Measurements from ENCODE around the gene TMEM250. TPM values are rescaled to one million over a fixed set of nuclear protein-coding genes. Genes with fewer than 3 reads are reported as not detected.

TMEM250 gene
- total and polyA plus RNA-seq, 4 donors = 6.7 to 19.5 (median 17.2) TPM

GRCh38 chr9:136105398-136106135 is 13.1 kb downstream of the TMEM250 start:
- Histone ChIP-seq H3K4me1 (ENCODE audit: control insufficient read depth in 4 of 4, insufficient read depth in 4 of 4, low read length in 3 of 4) (peaks cover 12 to 25% (median 14%) of the 10 kb centered on the region in 4 donors), H3K36me3 (ENCODE audit: control insufficient read depth in 4 of 4, insufficient read depth in 3 of 4, low read depth in 1 of 4, low read length in 3 of 4) (no peaks in the 10 kb centered on the region), H3K4me3 (ENCODE audit: low read depth in 1 of 3, low read length in 3 of 3) (no peak overlapping the region), H3K9ac (ENCODE audit: low read depth in 1 of 2, low read length in 2 of 2) (no peak overlapping the region), H3K9me3 (ENCODE audit: control insufficient read depth in 4 of 4, low read length in 3 of 4) (no peaks in the 10 kb centered on the region), H3K27me3 (ENCODE audit: control insufficient read depth in 4 of 4, insufficient read depth in 4 of 4, low read length in 3 of 4) (no peaks in the 10 kb centered on the region), H3K27ac (ENCODE audit: low read depth in 1 of 2, low read length in 2 of 2) (no peak overlapping the region)
- TF ChIP-seq REST (IDR thresholded peaks at IDR 0.05) (no peak), YY1 (IDR thresholded peaks at IDR 0.05) (no peak), SP1 (IDR thresholded peaks at IDR 0.05) (no peak), EGR1 (IDR thresholded peaks at IDR 0.05; ENCODE audit: low read depth in 2 of 2) (no peak), HNF4A (conservative IDR thresholded peaks at IDR 0.05) (no peak), RAD21 (IDR thresholded peaks at IDR 0.05) (no peak), FOXA2 (IDR thresholded peaks at IDR 0.05) (no peak), NR2F2 (IDR thresholded peaks at IDR 0.05) (no peak)
- TF ChIP-seq, protein P1, sequence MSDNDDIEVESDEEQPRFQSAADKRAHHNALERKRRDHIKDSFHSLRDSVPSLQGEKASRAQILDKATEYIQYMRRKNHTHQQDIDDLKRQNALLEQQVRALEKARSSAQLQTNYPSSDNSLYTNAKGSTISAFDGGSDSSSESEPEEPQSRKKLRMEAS (IDR thresholded peaks at IDR 0.05) = no peak
- TF ChIP-seq, protein P2, sequence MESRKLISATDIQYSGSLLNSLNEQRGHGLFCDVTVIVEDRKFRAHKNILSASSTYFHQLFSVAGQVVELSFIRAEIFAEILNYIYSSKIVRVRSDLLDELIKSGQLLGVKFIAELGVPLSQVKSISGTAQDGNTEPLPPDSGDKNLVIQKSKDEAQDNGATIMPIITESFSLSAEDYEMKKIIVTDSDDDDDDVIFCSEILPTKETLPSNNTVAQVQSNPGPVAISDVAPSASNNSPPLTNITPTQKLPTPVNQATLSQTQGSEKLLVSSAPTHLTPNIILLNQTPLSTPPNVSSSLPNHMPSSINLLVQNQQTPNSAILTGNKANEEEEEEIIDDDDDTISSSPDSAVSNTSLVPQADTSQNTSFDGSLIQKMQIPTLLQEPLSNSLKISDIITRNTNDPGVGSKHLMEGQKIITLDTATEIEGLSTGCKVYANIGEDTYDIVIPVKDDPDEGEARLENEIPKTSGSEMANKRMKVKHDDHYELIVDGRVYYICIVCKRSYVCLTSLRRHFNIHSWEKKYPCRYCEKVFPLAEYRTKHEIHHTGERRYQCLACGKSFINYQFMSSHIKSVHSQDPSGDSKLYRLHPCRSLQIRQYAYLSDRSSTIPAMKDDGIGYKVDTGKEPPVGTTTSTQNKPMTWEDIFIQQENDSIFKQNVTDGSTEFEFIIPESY (IDR thresholded peaks at IDR 0.05) = no peak
- no peak for DNase-seq (ENCODE audit: low spot score)
- WGBS = 70% methylated on average over 17 of the region's 17 CpGs

- no peak overlapping the region for H3K27ac ChIP-seq (ENCODE audit: low read depth in 1 of 2, low read length in 2 of 2)
Measured at GRCh38 chr9:136104916-136105315, 13.8 kb downstream of the TMEM250 start.

More at GRCh38 chr9:136104916-136105315, 13.8 kb downstream of the TMEM250 start:
- no peak overlapping the region for H3K9ac ChIP-seq (ENCODE audit: low read depth in 1 of 2, low read length in 2 of 2)
- no peaks in the 10 kb centered on the region for H3K36me3 ChIP-seq (ENCODE audit: control insufficient read depth in 4 of 4, insufficient read depth in 3 of 4, low read depth in 1 of 4, low read length in 3 of 4)
- H3K9me3 ChIP-seq (ENCODE audit: control insufficient read depth in 4 of 4, low read length in 3 of 4) = no peaks in the 10 kb centered on the region
- H3K27me3 ChIP-seq (ENCODE audit: control insufficient read depth in 4 of 4, insufficient read depth in 4 of 4, low read length in 3 of 4) = no peaks in the 10 kb centered on the region
- no peak for TF ChIP-seq RXRA (IDR thresholded peaks at IDR 0.05)
- TF ChIP-seq REST (IDR thresholded peaks at IDR 0.05) = no peak
- TF ChIP-seq, protein P1 (IDR thresholded peaks at IDR 0.05) = no peak
- TF ChIP-seq FOXA2 (IDR thresholded peaks at IDR 0.05) = no peak
- TF ChIP-seq TAF1 (conservative IDR thresholded peaks at IDR 0.05) = no peak
- TF ChIP-seq HNF4G (IDR thresholded peaks at IDR 0.05) = no peak
- no peak for TF ChIP-seq HNF4A (conservative IDR thresholded peaks at IDR 0.05)
- no peak for TF ChIP-seq ATF3 (IDR thresholded peaks at IDR 0.05)
- no peak overlapping the region for H3K4me3 ChIP-seq (ENCODE audit: low read depth in 1 of 3, low read length in 3 of 3)
- DNase-seq (ENCODE audit: low spot score) = no peak
- peaks cover 8 to 20% (median 9%) of the 10 kb centered on the region in 4 donors for H3K4me1 ChIP-seq (ENCODE audit: control insufficient read depth in 4 of 4, insufficient read depth in 4 of 4, low read length in 3 of 4)
- WGBS = 79% methylated on average over 6 of the region's 6 CpGs

Measured in liver (tissue), 9 donors.